Measurements from ENCODE around the gene EPHA5.

EPHA5 gene

GRCh38 chr4:65393078-65393477, 277.2 kb downstream of the EPHA5 start:
- no peak for ATAC-seq
- TF ChIP-seq ZC3H10 (CRISPR knock-in tag; IDR thresholded peaks at IDR 0.05) (no peak), BACH2 (CRISPR knock-in tag; IDR thresholded peaks at IDR 0.05; ENCODE audit: borderline replicate concordance) (no peak), SNAI2 (CRISPR knock-in tag; IDR thresholded peaks at IDR 0.05) (no peak), ESRRG (CRISPR knock-in tag; IDR thresholded peaks at IDR 0.05) (no peak), TSHZ2 (CRISPR knock-in tag; IDR thresholded peaks at IDR 0.05) (no peak), CSDC2 (CRISPR knock-in tag; IDR thresholded peaks at IDR 0.05) (no peak), CREB5 (CRISPR knock-in tag; IDR thresholded peaks at IDR 0.05; ENCODE audit: low read depth) (no peak), ISL1 (CRISPR knock-in tag; IDR thresholded peaks at IDR 0.05) (no peak), OSR1 (CRISPR knock-in tag; IDR thresholded peaks at IDR 0.05) (no peak)

GRCh38 chr4:65392488-65392887, 277.8 kb downstream of the EPHA5 start:
- ATAC-seq = no peak
- TF ChIP-seq SNAI2 (CRISPR knock-in tag; IDR thresholded peaks at IDR 0.05) (no peak), OSR1 (CRISPR knock-in tag; IDR thresholded peaks at IDR 0.05) (no peak), CREB5 (CRISPR knock-in tag; IDR thresholded peaks at IDR 0.05; ENCODE audit: low read depth) (no peak), ZNF8 (CRISPR knock-in tag; IDR thresholded peaks at IDR 0.05) (no peak), POU6F1 (CRISPR knock-in tag; IDR thresholded peaks at IDR 0.05; ENCODE audit: borderline replicate concordance, low read depth) (no peak), CSRNP3 (CRISPR knock-in tag; IDR thresholded peaks at IDR 0.05) (no peak), ARNTL (CRISPR knock-in tag; IDR thresholded peaks at IDR 0.05; ENCODE audit: borderline replicate concordance, low read depth) (no peak), ZFP3 (CRISPR knock-in tag; IDR thresholded peaks at IDR 0.05) (no peak), TSHZ2 (CRISPR knock-in tag; IDR thresholded peaks at IDR 0.05) (no peak), ZNF70 (CRISPR knock-in tag; IDR thresholded peaks at IDR 0.05) (no peak), ZC3H10 (CRISPR knock-in tag; IDR thresholded peaks at IDR 0.05) (no peak), TOX (CRISPR knock-in tag; IDR thresholded peaks at IDR 0.05; ENCODE audit: borderline replicate concordance) (no peak), GLIS3 (CRISPR knock-in tag; IDR thresholded peaks at IDR 0.05) (no peak), ISL1 (CRISPR knock-in tag; IDR thresholded peaks at IDR 0.05) (no peak), ZNF565 (CRISPR knock-in tag; conservative IDR thresholded peaks at IDR 0.05; ENCODE audit: low read depth) (no peak), CSDC2 (CRISPR knock-in tag; IDR thresholded peaks at IDR 0.05) (no peak), RARB (CRISPR knock-in tag; IDR thresholded peaks at IDR 0.05) (no peak), PPARA (CRISPR knock-in tag; IDR thresholded peaks at IDR 0.05; ENCODE audit: borderline replicate concordance) (no peak), TCF4 (CRISPR knock-in tag; IDR thresholded peaks at IDR 0.05; ENCODE audit: borderline replicate concordance) (no peak)

All from SK-N-SH treated with all-trans-retinoic acid at 6 μM for 48 hours (cell line).